ENCODE results near the gene GUCY2C.

DNA sequence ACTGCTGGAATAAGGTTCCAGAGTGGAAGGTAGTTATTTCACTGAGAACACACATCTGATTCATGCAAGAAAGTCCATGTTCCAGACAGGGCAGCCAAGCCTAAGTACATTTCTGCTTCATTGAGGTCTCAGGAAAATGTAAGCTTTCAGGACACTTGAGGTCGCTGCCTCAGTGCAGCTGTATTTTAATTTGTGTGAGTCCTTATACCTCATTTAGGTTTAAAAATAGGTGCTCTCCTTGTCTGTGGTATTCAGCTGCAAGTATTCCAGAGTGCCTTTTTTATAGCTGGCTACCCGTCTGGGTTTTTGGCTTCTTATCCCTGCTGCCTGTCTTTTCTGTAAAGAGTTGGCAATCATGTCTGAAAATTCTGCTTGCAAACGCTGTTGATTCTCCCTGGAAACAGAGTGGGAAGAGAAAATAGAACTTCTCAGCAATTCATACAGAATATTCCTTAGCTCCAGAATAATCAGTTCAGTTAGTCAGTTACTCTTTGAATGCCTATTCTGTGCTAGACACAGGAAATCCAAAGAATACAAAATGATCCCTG is 83.4 kb downstream of the GUCY2C start:
- TF ChIP-seq CEBPB (IDR thresholded peaks at IDR 0.05) (no peak), RAD21 (IDR thresholded peaks at IDR 0.05; ENCODE audit: low read depth) (no peak), TAF1 (IDR thresholded peaks at IDR 0.05; ENCODE audit: low read depth) (no peak), EP300 (IDR thresholded peaks at IDR 0.05; ENCODE audit: borderline replicate concordance) (no peak), YY1 (IDR thresholded peaks at IDR 0.05; ENCODE audit: low read depth) (no peak), NFIC (IDR thresholded peaks at IDR 0.05) (no peak)
- TF ChIP-seq, protein P1, sequence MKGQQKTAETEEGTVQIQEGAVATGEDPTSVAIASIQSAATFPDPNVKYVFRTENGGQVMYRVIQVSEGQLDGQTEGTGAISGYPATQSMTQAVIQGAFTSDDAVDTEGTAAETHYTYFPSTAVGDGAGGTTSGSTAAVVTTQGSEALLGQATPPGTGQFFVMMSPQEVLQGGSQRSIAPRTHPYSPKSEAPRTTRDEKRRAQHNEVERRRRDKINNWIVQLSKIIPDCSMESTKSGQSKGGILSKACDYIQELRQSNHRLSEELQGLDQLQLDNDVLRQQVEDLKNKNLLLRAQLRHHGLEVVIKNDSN (IDR thresholded peaks at IDR 0.05) = no peak

All from Ishikawa (cell line).